Inferior parietal cortex (tissue), 1 donor: ENCODE data around the gene HSD11B1.

ENCODE experiments used
- DNase-seq: peaks from one replicate; pipeline ENCODE4 v3.0.0-alpha.2; 2016; ENCODE audit errors: extremely low spot score

HSD11B1 gene

DNA sequence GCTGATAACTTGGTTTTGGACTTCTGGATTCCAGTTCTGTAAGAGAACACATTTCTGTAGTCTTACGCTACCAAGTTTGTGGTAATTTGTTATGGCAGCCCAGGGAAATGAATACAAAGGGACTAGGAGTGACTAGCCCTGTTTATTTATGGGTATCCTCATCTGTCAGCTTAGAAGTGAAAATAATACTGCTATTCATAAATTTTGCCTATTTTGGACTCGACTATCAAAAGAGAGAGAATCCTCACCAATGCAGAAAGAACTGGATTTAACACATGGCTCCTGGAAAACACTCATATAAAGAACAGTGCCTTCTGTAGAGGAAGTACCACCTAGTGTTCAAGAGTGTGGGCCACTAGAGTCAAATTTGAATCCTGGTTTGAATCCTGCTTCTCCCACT, 22.6 kb downstream of the HSD11B1 start:
- no peak for DNase-seq

DNA sequence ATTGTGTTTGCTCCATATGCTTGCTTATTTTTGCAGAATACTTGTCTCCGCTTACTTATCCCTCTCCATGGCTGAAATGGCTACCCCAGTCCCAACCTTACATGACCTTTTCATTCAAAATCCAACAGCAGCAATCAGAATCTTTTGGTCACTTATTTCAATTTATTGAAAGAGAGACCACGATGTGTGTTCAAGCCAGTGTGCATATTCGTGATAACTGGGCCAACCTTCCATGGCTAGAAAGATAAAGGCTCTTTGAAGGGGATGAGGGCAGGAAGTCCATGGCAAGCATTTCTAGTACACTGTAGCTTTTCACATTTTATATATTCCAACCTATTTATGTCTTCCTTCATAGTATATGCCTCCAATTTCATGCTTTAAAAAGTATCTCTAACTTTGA, 23.1 kb downstream of the HSD11B1 start:
- no peak for DNase-seq

DNA sequence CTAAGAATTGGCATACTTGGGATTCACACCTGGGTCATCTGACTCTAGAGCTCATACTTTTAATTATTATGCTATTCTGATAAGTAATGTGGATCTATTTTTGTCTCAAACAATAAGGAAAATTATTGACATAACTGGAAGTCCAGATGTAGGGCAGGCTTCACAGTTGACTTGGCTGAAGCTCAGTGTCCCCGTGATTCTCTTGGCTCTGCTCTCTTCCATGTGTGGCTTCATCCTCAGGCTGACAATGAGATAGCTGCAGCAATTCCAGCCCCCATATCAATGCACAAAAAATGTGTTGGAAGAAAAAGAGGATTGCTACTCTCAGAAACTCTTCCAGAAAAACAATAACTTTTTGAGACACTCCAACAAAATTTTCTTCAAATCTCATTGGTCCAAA, 23.8 kb downstream of the HSD11B1 start:
- peak; percentile 61 for DNase-seq

DNA sequence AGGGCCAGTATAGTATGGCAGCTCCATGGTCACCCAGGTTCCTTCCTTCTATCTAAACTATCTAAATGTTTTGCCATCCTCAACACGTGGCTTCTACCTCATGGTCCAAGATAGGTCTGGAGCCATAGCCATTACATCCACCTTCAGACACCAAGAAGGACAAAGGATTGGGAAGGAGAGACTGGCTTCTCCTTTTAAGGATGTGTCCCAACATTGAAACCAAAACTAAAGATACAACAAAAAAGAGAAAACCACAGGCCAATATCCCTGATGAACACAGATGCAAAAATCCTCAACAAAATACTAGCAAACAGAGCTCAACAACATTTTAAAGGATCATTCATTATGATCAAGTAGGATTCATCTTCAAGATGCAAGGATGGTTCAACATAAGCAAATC, 24.8 kb downstream of the HSD11B1 start:
- DNase-seq: no peak

DNA sequence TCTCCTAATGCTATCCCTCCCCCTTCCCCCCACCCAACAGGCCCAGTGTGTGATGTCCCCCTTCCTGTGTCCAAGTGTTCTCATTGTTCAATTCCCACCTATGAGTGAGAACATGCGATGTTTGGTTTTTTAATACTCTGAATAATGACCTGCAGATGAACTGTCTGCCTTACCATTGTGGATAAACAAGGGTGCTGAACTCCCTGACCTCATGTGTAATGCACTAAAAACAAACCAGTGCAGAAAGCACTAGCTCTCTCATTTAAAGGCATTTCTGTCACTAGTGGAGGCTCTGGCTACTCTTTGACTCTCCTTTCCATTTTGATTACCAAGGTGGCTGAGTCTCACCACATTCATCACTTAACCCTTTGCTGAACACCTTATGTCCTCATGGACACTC, 28.1 kb downstream of the HSD11B1 start:
- no peak for DNase-seq

DNA sequence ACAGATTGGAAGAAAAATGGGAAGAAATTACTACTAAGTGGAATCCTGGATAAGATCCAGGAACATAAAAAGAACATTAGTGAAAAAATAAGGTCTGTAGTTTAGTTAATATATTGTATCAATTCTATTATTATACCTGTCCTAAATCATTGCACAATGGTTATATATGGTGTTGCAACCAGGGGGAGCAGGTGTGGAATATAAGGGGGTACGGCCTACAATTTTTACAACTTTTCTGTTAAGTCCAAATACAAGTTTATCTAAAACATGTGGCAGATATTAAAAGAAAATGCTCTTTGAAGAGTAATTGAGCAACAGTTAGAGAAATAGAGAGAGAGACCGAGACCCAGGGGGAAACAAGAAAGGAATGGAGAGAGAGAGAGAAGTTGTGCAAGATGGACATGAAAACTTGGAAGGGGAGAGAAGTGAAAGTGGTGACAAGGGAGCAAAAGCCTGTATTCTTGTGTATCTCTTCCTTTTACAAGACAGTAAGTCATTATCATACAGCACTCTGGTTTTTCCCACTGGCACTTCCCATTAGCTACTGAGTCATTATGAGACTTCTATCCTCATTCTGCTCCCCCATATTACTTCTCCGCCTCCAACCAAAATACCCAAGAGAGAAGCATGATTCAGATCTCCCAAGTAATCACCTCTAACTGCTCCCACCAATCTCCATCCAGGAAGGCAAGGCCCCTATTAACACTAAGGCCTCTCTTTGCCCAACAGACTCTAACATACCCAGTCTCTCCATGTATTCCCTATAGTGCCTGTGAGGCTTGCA, 29.0 kb downstream of the HSD11B1 start:
- DNase-seq: no peak

DNA sequence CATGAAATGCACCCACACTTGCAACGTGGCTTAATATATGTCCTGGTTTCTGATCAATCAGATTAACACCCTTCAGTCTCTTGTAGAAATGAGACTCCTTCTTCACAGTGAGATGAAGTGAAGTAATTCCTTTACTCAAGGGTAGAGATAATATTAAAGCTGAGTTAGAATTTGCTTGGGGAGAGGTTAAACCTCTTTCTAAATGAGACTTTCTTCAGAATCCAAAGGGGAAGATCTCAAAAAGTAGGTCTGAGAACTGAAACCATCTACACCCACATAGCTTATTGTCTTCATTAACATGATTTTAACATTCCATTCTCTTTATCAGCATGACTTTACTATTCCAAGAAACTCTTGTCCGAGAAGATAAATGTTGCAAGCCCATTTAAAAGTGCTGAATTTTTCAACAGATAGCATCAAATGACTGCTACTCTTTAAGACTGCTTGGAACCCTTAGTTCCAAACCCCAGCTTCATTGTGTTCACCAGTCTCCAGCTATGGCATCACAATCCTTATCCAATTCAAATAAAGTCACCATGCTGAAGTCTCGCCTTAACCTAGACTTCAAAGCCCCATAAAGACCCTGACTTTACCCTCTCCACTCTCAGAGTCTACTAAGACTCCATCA, 32.0 kb downstream of the HSD11B1 start:
- DNase-seq: no peak

DNA sequence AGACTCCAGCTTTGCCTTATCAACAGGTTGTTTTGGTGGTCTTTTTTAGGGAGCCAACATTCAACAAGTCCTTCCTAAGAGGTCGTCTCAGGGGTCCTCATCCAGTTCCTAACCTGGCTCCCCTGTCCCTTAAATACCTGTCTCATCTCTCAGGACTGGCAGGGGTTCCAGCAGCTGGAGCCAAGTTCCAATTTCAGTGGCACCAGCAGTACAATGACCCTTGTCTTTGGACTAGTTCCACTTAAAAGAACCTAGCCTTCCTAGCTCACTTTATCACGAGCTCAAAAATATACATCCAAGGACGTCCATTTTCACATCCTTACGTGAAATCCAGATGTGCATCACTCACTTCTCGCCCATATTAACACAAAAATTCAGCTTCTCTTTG, 32.5 kb downstream of the HSD11B1 start:
- no peak for DNase-seq

DNA sequence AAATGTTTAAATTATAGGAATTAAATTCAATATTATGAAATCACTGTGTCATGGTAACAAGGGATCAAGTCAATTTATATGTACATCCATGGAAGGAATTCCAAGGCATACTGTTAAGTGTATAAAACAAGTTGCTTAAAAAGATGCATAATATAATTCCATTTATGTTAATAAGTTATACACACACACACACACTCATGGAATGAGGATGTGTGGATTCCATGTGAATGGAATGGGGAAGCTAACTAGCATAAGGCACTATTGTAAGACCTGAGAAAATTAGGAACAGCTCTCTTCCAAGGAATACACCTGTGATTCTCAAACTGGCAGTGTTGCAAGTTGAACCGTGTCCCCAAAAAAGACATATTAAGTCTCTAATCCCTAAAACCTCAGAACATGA, 33.6 kb downstream of the HSD11B1 start:
- no peak for DNase-seq

DNA sequence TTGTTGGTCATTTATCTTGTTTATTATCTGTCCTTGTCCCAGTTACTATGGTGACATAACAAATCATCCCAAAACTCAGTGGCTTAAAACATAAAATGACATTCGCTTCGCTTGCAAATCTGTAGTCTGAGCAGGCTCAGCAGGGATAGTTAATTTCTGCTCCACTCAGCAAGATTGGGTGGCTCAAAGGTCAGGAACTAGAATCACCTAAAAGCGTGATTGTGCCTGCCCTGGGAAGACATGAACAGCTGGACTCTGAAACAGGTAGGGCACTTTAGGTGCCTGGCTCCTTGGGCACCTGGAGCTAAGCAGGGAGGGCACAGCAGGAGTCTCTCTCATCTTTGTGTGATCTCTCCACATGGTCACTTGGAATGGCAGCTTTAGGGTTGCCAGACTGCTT, 36.5 kb downstream of the HSD11B1 start:
- DNase-seq: no peak

DNA sequence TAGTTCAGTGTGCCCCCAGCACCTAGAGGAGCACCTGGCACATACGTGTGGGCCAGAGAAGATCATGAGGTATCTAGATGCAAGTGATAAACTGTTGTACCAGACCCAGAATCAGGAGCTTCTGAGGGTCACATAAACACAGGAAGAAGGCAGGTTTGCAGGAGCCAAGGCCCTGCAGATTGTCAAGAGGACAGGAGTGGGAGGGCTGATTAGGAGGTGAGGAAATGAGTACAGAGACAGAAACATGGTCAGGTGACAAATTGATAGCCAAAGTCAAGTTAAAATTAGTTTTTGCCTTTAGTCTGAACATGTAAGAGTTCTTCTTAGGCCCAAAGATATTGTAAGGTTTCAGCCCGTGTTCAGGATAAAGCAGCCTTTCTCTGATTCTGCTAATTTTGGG, 37.2 kb downstream of the HSD11B1 start:
- no peak for DNase-seq

DNA sequence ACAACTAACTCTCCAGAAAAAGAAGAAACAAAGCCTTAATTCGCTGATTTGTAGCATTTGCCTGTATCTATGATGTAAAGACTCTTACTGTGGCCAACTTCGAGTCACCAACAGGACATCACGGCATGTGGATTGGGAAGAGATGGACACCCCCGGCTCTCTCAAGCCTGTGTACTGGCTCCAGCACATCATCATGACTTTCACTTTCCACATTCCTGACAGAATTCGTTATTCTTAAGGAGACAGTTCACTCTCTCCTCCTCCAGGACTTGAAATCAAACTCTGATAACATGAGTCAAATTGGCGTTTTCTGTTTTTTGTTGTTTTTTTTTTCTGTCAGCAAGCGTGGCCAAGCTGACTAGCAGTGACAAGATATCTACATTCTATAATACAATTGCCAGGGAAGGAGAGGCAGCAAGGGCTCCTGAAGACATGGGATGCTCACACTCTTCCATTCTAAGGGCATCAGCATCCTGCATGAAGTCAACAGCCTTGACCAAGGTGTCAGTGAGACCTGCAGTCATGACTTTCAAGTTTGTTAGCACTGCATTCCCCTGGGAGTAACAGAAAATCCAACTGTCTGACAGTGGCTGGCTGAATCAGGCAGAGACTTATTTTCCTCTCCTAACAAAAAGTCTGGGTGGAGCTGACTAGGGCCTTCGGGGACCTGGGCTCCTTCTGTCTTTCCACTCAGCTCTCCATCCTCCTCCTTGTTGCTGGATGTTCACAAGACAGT, 37.9 kb downstream of the HSD11B1 start:
- DNase-seq: no peak

DNA sequence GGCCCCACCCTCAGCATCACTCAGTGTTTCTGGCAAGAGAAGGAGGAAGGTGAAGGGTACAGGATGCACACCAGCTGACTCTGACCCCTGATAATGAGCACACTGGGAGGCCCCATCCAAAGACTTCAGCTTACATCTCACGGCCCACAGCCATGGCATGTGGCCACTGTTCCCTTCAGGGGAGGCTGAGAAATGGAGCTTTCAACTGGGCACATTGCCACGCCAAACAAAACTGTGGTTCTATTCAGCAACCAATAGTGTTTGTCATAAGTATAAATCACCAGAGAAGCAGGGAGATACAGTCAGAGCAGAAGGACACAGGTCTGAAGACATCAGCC, 38.5 kb downstream of the HSD11B1 start:
- DNase-seq: no peak

DNA sequence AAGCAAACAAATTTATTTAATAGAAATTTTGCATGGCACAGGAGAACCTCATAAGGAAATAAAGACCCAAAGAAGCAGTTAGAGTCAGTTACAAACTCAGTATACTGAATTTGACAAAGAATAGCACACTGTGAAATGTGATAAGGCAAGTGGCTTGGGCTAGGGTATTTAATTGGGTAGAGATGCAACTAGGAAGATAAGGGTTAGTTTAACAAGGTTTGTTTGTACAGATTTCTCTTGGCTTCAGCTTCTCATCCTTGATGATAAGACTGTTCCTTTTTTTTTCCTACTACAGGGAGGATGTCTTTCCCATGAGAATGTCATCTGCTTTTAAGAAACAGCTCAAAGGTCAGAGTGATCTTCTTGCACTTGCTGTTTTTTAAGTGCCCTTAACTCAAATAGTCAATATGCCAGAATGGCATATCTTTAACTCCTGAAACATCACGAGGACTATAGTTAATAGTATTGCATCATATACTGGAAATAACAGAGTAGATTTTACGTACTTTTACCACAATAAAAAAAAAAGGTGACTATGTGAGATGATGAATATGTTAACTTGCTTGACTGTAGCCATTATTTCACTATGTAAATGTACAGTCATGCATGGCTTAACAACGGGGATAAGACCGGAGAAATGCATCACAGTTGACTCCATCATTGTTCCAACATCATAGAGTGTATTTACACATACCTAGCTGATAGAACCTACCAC, 42.0 kb downstream of the HSD11B1 start:
- DNase-seq: no peak

DNA sequence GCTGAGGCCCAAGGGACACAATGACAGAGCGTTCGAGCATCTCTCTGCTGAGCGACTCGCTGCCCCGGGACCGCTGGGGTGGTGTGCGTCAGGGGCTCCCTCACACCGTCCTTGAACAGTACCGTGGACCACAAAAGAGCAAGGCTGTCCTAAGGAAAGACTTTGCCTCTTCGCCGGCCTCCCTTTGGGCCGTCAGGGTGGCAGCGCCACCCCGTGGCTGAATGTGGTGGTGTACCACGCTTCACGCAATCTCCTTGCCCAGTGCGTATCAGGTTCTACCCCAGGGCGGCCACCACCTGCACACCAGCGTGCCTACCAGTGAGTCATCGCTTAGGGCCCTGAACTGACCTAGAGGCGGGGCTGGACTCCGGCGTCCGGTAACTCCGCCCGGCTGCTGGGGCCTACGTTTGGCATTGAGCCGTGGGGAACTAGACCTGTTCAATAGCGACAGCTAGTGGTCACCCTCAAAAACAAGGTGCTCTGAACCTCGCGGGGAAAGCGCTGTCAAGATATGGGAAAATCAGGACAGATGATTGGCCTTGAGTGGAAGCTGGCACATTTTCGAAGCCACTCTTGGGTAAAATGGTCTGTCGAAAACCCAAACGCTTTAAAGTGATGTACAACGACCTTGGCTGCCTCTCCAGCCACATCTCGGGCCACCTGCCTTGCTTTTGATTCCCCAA, 43.1 kb downstream of the HSD11B1 start:
- peak; percentile 86 for DNase-seq

DNA sequence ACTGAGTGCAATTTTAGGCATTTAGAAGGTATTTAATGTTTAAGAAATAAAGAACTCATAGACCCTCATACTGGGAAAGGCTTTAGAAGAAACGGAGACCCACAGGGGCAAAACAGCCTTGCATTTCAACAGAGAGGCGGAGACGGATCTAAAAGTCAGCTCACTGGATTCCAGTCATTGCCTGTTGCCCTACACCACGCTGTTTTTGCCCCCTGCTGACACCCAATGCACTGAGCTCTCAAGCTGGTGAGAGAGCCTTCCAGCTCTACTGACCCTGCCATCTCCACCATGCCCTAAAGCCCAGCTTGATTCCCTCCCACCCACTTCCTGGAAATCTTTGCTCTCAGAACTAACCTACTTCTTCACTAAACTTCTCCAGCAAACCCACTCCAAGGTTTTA, 44.0 kb downstream of the HSD11B1 start:
- DNase-seq: no peak

DNA sequence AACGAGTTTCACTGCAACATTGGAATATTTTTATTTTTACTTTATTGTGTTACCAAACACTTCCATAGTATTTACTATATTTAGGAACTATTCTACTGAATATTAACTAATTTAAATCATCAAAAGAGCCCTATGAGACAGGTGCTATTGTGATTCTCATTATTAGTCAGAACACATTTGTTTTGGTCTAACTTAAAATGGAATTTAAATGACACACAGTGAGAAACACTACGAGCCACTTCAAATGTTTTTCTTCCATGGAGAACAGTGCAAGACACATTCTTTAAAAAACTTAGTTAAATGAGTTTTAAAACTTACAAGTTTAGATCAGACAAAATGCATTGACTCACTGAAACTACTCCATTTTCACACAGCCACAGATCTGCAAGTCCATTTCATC, 44.6 kb downstream of the HSD11B1 start:
- no peak for DNase-seq

DNA sequence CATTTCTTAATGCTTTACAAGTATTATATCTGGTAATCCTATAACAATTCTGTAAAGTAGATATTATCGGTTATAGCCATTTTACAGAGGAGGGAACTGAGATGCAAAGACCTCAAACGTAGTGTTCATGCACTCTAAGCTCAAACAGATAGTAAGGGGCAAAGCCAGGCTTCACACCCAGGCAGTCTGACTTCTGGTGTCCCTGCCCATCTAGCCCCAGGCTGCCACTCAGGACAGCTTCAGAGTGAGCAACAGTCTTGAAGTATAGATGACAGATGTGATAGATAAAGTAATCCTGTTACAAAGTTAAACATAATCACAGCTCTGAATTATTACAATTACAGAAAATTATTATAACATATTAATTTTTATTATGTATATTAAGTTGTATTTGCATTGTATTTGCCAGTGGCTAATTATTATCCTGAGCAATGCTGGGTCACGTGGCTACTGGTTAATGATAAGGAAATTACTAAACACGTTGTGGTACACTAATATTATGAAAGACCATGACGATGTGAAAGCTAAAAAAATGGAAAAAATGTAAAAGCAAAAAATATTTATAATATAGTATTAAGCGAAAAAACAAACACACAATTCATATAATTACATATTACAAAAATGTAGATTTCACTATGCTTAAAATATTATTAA, 45.2 kb downstream of the HSD11B1 start:
- DNase-seq: no peak

DNA sequence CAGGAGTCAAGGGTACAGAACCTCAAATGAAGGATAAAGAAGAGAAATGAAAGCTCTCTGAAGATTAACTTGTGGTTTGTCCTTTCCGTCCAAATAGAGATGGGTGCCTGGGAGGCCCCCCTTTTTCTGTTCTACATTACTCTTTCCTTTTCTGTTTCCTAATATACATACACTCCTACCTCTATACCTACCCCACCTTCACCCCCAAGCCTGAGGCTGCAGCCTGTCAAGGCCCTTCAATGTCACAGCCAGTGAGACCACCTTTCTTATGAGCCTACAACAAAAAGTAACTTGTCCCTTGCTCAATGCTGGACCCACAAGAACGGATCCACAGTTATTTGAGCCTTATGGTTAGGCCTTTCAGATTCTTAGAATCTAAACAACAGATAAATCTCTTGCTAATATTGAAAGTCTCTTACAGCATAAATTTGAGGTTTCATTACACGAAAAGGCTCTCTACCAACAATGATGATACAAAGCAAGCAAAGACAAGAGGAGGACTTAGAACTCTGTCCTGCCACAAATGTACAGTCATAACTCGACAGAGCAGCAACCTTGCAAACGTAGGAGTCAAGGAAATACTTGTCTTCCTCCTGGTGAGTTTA, 47.1 kb downstream of the HSD11B1 start:
- DNase-seq: no peak

DNA sequence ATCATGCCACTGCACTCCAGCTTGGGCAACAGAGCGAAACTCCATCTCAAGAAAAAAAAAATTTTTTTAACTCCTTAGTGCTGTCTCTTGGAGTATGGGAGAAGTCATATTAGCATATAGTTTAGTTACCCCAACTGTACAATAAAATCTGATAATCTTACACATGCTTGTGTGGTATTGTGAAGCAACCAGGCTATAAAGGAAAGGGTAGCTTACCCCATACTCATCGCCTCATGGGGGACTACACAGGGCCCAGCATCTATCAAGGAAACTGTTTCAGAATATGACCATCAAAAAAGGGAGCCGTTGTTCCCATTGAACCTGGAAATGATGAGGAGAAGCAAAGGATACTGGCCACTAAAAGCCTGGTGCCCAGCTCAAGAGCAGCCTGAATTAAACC, 48.2 kb downstream of the HSD11B1 start:
- no peak for DNase-seq

DNA sequence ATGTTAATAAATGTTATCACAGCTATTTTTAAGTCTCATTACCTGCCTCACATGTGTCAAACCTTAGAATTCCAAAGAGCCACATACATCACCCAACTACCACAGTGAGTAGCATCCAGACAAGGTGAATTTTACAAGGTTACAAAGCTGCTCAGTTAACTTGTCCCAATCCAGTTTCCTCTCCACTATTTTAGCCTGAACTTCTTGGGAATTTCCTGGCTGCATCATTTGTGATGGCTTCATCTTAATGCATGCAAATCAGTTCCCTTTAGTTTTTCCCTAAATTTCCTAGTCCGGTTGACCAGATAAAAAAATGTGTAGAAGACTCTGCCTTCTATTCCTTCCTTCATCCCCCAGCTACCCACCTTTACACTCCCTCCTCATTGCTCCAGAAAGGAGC, 50.6 kb downstream of the HSD11B1 start:
- DNase-seq: no peak
